Peyer's patch (tissue), 4 donors: Measurements from ENCODE around the gene CUL5.

Experiments
- POLR2A ChIP-seq, 2 donors: fragments of 450-650 bp; IDR thresholded peaks; one replicate each; pipeline ENCODE4 v1.5.1; 2017; ENCODE audit warnings: antibody characterized with exemption in 2 of 2, mild to moderate bottlenecking in 2 of 2, moderate library complexity in 2 of 2
- TF ChIP-seq, protein P1 (sequence below), 6 experiments: fragments of 450-650 bp in 4 of 6; fragments of 200-600 bp in 2 of 6; sonication (generic) in 1 of 6; IDR thresholded peaks; one replicate each; pipeline ENCODE4 v1.5.1; 2017 to 2019; ENCODE audit warnings: antibody characterized with exemption in 6 of 6, mild to moderate bottlenecking in 3 of 6, moderate library complexity in 1 of 6

DNA sequence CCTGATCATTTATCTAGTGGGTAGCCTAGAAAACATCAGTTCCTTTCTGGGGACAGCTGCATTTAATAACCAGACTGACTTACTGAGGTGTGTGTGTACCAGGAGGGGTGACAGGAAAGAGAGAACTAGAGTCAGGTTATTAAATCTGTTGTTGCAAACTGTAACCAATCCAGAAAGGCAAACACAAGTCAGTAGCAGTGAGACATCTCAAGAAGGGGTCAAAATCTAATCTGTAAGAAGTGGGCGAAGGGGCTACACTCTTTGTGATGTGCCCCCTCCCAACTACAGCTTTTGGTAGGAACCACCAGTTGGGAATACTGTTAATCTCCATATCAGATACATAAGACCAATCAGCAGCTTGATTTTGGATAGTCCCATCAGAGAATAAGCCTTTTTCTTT, 26.3 kb downstream of the CUL5 start:
- TF ChIP-seq, protein P1, sequence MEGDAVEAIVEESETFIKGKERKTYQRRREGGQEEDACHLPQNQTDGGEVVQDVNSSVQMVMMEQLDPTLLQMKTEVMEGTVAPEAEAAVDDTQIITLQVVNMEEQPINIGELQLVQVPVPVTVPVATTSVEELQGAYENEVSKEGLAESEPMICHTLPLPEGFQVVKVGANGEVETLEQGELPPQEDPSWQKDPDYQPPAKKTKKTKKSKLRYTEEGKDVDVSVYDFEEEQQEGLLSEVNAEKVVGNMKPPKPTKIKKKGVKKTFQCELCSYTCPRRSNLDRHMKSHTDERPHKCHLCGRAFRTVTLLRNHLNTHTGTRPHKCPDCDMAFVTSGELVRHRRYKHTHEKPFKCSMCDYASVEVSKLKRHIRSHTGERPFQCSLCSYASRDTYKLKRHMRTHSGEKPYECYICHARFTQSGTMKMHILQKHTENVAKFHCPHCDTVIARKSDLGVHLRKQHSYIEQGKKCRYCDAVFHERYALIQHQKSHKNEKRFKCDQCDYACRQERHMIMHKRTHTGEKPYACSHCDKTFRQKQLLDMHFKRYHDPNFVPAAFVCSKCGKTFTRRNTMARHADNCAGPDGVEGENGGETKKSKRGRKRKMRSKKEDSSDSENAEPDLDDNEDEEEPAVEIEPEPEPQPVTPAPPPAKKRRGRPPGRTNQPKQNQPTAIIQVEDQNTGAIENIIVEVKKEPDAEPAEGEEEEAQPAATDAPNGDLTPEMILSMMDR (IDR thresholded peaks at IDR 0.05): no peak
- TF ChIP-seq POLR2A (IDR thresholded peaks at IDR 0.05): no peak
